Mesenchymal stem cell (in vitro differentiated cells and primary cell): ENCODE measurements around the gene ZFP64.

Source experiments
- DNase-seq: peaks from one replicate; pipeline ENCODE4 v3.0.0-alpha.2; 2013
- H2AFZ ChIP-seq: one replicate; pipeline ENCODE4 v1.6.1; 2013; ENCODE audit warnings: low read depth, mild to moderate bottlenecking, control low read depth, inconsistent platforms, low read length, moderate library complexity
- H2AK5ac ChIP-seq: 2 replicates; pipeline ENCODE4 v1.6.1; 2013; ENCODE audit warnings: low read length, moderate library complexity, mild to moderate bottlenecking, inconsistent platforms; ENCODE audit not compliant: severe bottlenecking
- H2BK120ac ChIP-seq: one replicate; pipeline ENCODE4 v1.6.1; 2013; ENCODE audit warnings: low read depth, mild to moderate bottlenecking, inconsistent platforms, low read length, moderate library complexity
- H2BK12ac ChIP-seq, 2 experiments: one replicate each; pipeline ENCODE4 v1.6.1; 2013; ENCODE audit warnings: inconsistent platforms in 2 of 2, low read length in 2 of 2, mild to moderate bottlenecking in 2 of 2, moderate library complexity in 2 of 2, control low read depth in 1 of 2
- H2BK15ac ChIP-seq: one replicate; pipeline ENCODE4 v1.6.1; 2013; ENCODE audit warnings: mild to moderate bottlenecking, low read depth, inconsistent platforms; ENCODE audit not compliant: poor library complexity, severe bottlenecking
- H2BK5ac ChIP-seq: 2 replicates; pipeline ENCODE4 v1.6.1; 2013; ENCODE audit warnings: low read depth, mild to moderate bottlenecking, low read length, control low read depth, inconsistent platforms; ENCODE audit not compliant: poor library complexity, severe bottlenecking
- H3K14ac ChIP-seq, 2 experiments: one replicate each; pipeline ENCODE4 v1.6.1; 2013; ENCODE audit warnings: inconsistent platforms in 2 of 2, low read length in 2 of 2, control low read depth in 1 of 2, mild to moderate bottlenecking in 1 of 2, moderate library complexity in 1 of 2
- H3K18ac ChIP-seq, 2 experiments: one replicate each; pipeline ENCODE4 v1.6.1; 2013; ENCODE audit warnings: inconsistent platforms in 2 of 2, low read length in 2 of 2, control low read depth in 1 of 2, low read depth in 1 of 2, mild to moderate bottlenecking in 1 of 2
- H3K23ac ChIP-seq, 2 experiments: one replicate each; pipeline ENCODE4 v1.6.1; 2013; ENCODE audit warnings: inconsistent platforms in 2 of 2, low read length in 2 of 2, mild to moderate bottlenecking in 2 of 2, moderate library complexity in 2 of 2, control low read depth in 1 of 2
- H3K27ac ChIP-seq: 2 replicates; pipeline ENCODE4 v1.5.1; 2013; ENCODE audit warnings: mild to moderate bottlenecking, moderate library complexity, low read length, control low read depth, inconsistent platforms; ENCODE audit not compliant: poor library complexity, severe bottlenecking
- H3K27me3 ChIP-seq, 2 experiments: 2 replicates each; pipeline versions ENCODE4 v1.6.1 to v1.7.0; 2013; ENCODE audit warnings: low read length in 2 of 2, mild to moderate bottlenecking in 2 of 2, moderate library complexity in 2 of 2, control low read depth in 1 of 2, inconsistent platforms in 1 of 2; ENCODE audit not compliant: control insufficient read depth in 1 of 2, insufficient read depth in 1 of 2
- H3K36me3 ChIP-seq, 2 experiments: 2 replicates each; pipeline versions ENCODE4 v1.6.1 to v1.7.0; 2013; ENCODE audit warnings: low read length in 2 of 2, control low read depth in 1 of 2, inconsistent platforms in 1 of 2, low read depth in 1 of 2, mild to moderate bottlenecking in 1 of 2; ENCODE audit not compliant: insufficient read depth in 2 of 2, control insufficient read depth in 1 of 2
- H3K4ac ChIP-seq, 2 experiments: one replicate each; pipeline ENCODE4 v1.6.1; 2013; ENCODE audit warnings: inconsistent platforms in 2 of 2, low read length in 2 of 2, mild to moderate bottlenecking in 2 of 2, moderate library complexity in 2 of 2, control low read depth in 1 of 2, low read depth in 1 of 2
- H3K4me1 ChIP-seq: 2 replicates; pipeline ENCODE4 v1.6.1; 2013; ENCODE audit warnings: low read depth, low read length, control low read depth; ENCODE audit not compliant: control insufficient read depth, insufficient read depth
- H3K4me2 ChIP-seq: 2 replicates; pipeline ENCODE4 v1.6.1; 2013; ENCODE audit warnings: low read length, mild to moderate bottlenecking, inconsistent platforms; ENCODE audit not compliant: poor library complexity, severe bottlenecking
- H3K4me3 ChIP-seq, 2 experiments: 2 replicates each; pipeline versions ENCODE4 v1.5.1 to v1.7.0; 2013; ENCODE audit warnings: low read length in 2 of 2, mild to moderate bottlenecking in 2 of 2, control low read depth in 1 of 2, low read depth in 1 of 2; ENCODE audit not compliant: insufficient read depth in 1 of 2
- H3K79me1 ChIP-seq: replicated peaks from 2 replicates; pipeline ENCODE4 v1.6.1; 2013; ENCODE audit warnings: mild to moderate bottlenecking, control low read depth, low read length, inconsistent platforms; ENCODE audit not compliant: poor library complexity, severe bottlenecking
- H3K9ac ChIP-seq: 2 replicates; pipeline ENCODE4 v1.7.0; 2013; ENCODE audit warnings: mild to moderate bottlenecking, low read length, moderate library complexity
- H3K9me3 ChIP-seq: 2 replicates; pipeline ENCODE4 v1.7.0; 2013; ENCODE audit warnings: mild to moderate bottlenecking, low read length; ENCODE audit not compliant: control insufficient read depth
- H4K8ac ChIP-seq: one replicate; pipeline ENCODE4 v1.6.1; 2013; ENCODE audit warnings: inconsistent platforms, mild to moderate bottlenecking, low read length, moderate library complexity
- H4K91ac ChIP-seq: one replicate; pipeline ENCODE4 v1.6.1; 2013; ENCODE audit warnings: mild to moderate bottlenecking, low read length, inconsistent platforms
- WGBS: methylation state at CpG from one replicate; pipeline ENCODE4 v1.1.7; 2013; ENCODE audit warnings: mixed read lengths; 5-methylcytosine and 5-hydroxymethylcytosine counted together

Gene ZFP64

GRCh38 chr20:52235129-52235528, 43.5 kb upstream of the ZFP64 start:
- Histone ChIP-seq H2BK15ac (no peak overlapping the region), H2AK5ac (no peak overlapping the region)
- WGBS: 99% methylated on average over 4 of the region's 4 CpGs

GRCh38 chr20:52234302-52235045, 42.9 kb upstream of the ZFP64 start:
- no peak for DNase-seq
- H3K27ac ChIP-seq: no peak overlapping the region
- no CpG with 5 or more reads among the region's 1 CpG for WGBS

More at GRCh38 chr20:52235129-52235528, 43.5 kb upstream of the ZFP64 start:
- H3K36me3 ChIP-seq: no peaks in the 10 kb centered on the region
- H3K18ac ChIP-seq: peak overlapping the region in 1 of 2 experiments; percentile 1
- no peak overlapping the region for H3K27ac ChIP-seq
- H3K4me2 ChIP-seq: no peak overlapping the region
- H3K14ac ChIP-seq: no peak overlapping the region
- no peak overlapping the region for H3K9ac ChIP-seq
- no peak for DNase-seq
- no peak overlapping the region for H4K8ac ChIP-seq
- no peaks in the 10 kb centered on the region for H3K9me3 ChIP-seq
- no peak overlapping the region for H2BK5ac ChIP-seq
- H3K4me3 ChIP-seq: no peak overlapping the region
- H3K27me3 ChIP-seq: peaks cover 0 to 3% of the 10 kb centered on the region in 2 experiments
- no peak overlapping the region for H3K23ac ChIP-seq
- no peak overlapping the region for H4K91ac ChIP-seq
- H3K4ac ChIP-seq: no peak overlapping the region
- H2BK12ac ChIP-seq: no peak overlapping the region
- H2AFZ ChIP-seq: no peak overlapping the region
- peaks cover 1% of the 10 kb centered on the region for H3K4me1 ChIP-seq
- H3K79me1 ChIP-seq: no peaks in the 10 kb centered on the region
- no peak overlapping the region for H2BK120ac ChIP-seq

GRCh38 chr20:52231230-52231746, 39.7 kb upstream of the ZFP64 start:
- Histone ChIP-seq H2BK120ac (no peak overlapping the region), H3K18ac (no peak overlapping the region), H4K91ac (no peak overlapping the region), H2BK12ac (no peak overlapping the region), H3K36me3 (no peaks in the 10 kb centered on the region), H3K4me3 (no peak overlapping the region), H3K23ac (no peak overlapping the region), H3K14ac (no peak overlapping the region), H4K8ac (no peak overlapping the region), H2BK15ac (no peak overlapping the region), H2AFZ (no peak overlapping the region), H3K4ac (no peak overlapping the region), H2BK5ac (no peak overlapping the region), H2AK5ac (no peak overlapping the region), H3K27ac (no peak overlapping the region), H3K4me2 (no peak overlapping the region), H3K4me1 (peaks cover 1% of the 10 kb centered on the region), H3K9me3 (no peaks in the 10 kb centered on the region), H3K9ac (no peak overlapping the region), H3K27me3 (peaks cover 0 to 12% of the 10 kb centered on the region in 2 experiments), H3K79me1 (no peaks in the 10 kb centered on the region)
- DNase-seq: no peak

More at GRCh38 chr20:52234302-52235045, 42.9 kb upstream of the ZFP64 start:
- Histone ChIP-seq H2AK5ac (no peak overlapping the region), H3K18ac (no peak overlapping the region), H3K9ac (no peak overlapping the region), H3K4me3 (no peak overlapping the region), H3K9me3 (no peaks in the 10 kb centered on the region), H3K23ac (no peak overlapping the region), H3K79me1 (no peaks in the 10 kb centered on the region), H3K4ac (no peak overlapping the region), H4K8ac (no peak overlapping the region), H3K27me3 (no peaks in the 10 kb centered on the region), H2BK5ac (no peak overlapping the region), H3K4me2 (no peak overlapping the region), H2AFZ (no peak overlapping the region), H3K36me3 (no peaks in the 10 kb centered on the region), H4K91ac (no peak overlapping the region), H2BK15ac (no peak overlapping the region), H3K4me1 (peaks cover 1% of the 10 kb centered on the region), H2BK12ac (no peak overlapping the region), H2BK120ac (no peak overlapping the region), H3K14ac (no peak overlapping the region)

- H3K9ac ChIP-seq: no peak overlapping the region
- H2AK5ac ChIP-seq: no peak overlapping the region
- peaks cover 1% of the 10 kb centered on the region for H3K4me1 ChIP-seq
- H2AFZ ChIP-seq: no peak overlapping the region
- no peak overlapping the region for H2BK5ac ChIP-seq
- H3K4me3 ChIP-seq: peak overlapping the region in 1 of 2 experiments; percentile 19
- peak; percentile 60 for DNase-seq
- H2BK120ac ChIP-seq: no peak overlapping the region
- no peak overlapping the region for H2BK15ac ChIP-seq
- no peak overlapping the region for H3K4me2 ChIP-seq
- no peak overlapping the region for H4K91ac ChIP-seq
- no peak overlapping the region for H3K23ac ChIP-seq
- H3K36me3 ChIP-seq: no peaks in the 10 kb centered on the region
- H3K18ac ChIP-seq: no peak overlapping the region
- H3K14ac ChIP-seq: no peak overlapping the region
- H3K79me1 ChIP-seq: no peaks in the 10 kb centered on the region
- no peak overlapping the region for H4K8ac ChIP-seq
- peaks cover 0 to 21% of the 10 kb centered on the region in 2 experiments for H3K27me3 ChIP-seq
- H3K4ac ChIP-seq: no peak overlapping the region
- H2BK12ac ChIP-seq: no peak overlapping the region
- 10% methylated on average over 3 of the region's 3 CpGs for WGBS
- no peak overlapping the region for H3K27ac ChIP-seq
- no peaks in the 10 kb centered on the region for H3K9me3 ChIP-seq
Measured at GRCh38 chr20:52230409-52230808, 38.8 kb upstream of the ZFP64 start.
